Parathyroid adenoma (tissue), 2 donors: Measurements from ENCODE around the gene TEX35.
A peak's percentile ranks its signal among the peaks of the same experiment; 100 is the strongest.

Experiments
- H2AFZ ChIP-seq: fragments of 300-600 bp; sonication (generic); one replicate; pipeline ENCODE4 v1.7.0; 2017; ENCODE audit warnings: antibody characterized with exemption, mild to moderate bottlenecking
- H3K27ac ChIP-seq: fragments of 300-600 bp; sonication (generic); one replicate; pipeline ENCODE4 v1.7.0; 2017
- H3K27me3 ChIP-seq: fragments of 300-600 bp; sonication (generic); one replicate; pipeline ENCODE4 v1.7.0; 2017; ENCODE audit warnings: low read length; ENCODE audit not compliant: control insufficient read depth, insufficient read depth
- H3K36me3 ChIP-seq: fragments of 300-600 bp; sonication (generic); one replicate; pipeline ENCODE4 v1.7.0; 2017; ENCODE audit warnings: low read length; ENCODE audit not compliant: control insufficient read depth, insufficient read depth
- H3K4me1 ChIP-seq: fragments of 300-600 bp; sonication (generic); one replicate; pipeline ENCODE4 v1.7.0; 2017; ENCODE audit warnings: control low read depth
- H3K4me2 ChIP-seq: fragments of 300-600 bp; sonication (generic); one replicate; pipeline ENCODE4 v1.7.0; 2017; ENCODE audit warnings: low read length
- H3K4me3 ChIP-seq: fragments of 300-600 bp; sonication (generic); one replicate; pipeline ENCODE4 v1.7.0; 2017; ENCODE audit warnings: low read depth, low read length
- H3K79me2 ChIP-seq: fragments of 300-600 bp; sonication (generic); one replicate; pipeline ENCODE4 v1.7.0; 2017; ENCODE audit warnings: control low read depth
- H3K9ac ChIP-seq: fragments of 300-600 bp; sonication (generic); one replicate; pipeline ENCODE4 v1.7.0; 2017; ENCODE audit warnings: mild to moderate bottlenecking
- H3K9me3 ChIP-seq: fragments of 300-600 bp; sonication (generic); one replicate; pipeline ENCODE4 v1.7.0; 2017; ENCODE audit warnings: low read length; ENCODE audit not compliant: control insufficient read depth
- TF ChIP-seq, protein P1 (sequence below): fragments of 300-600 bp; sonication (generic); IDR thresholded peaks from one replicate; pipeline ENCODE4 v1.7.0; 2017; ENCODE audit warnings: antibody characterized with exemption, mild to moderate bottlenecking
- donor health status: primary hyperparathyroidism.

The TEX35 gene

DNA sequence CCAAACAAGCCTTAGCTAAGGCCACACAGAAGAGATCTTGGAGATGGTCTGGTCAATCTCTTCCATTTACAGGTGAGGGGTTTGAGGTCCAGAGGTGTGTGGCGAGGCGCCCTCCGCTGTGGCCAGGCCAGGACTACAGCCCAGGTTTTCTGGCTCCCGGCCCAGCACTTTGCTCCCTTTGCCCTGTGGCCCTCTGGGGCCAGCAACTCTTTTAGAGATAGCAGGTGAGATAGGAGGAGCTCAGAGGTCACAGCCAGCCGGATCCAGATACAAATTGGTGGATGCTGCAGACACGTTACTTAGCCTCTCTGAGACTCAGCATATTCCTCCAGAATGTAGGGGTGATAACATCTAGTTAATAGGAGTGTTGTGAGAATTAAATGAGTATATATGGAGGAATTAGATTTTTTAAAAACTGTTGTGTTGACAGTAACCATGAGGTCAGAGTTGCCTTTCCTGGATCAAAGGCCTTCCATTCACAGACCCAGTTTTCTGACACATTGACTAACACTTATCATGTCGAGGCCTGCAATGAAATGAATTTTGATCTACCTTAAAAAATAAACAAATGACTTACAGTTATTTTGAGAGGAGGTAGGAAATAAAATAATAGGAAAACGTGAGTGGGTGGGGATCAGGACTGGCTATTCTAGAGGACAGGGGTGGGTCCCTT is 16.6 kb downstream of the TEX35 start:
- no peak overlapping the region for H3K27ac ChIP-seq
- H3K9ac ChIP-seq, result no peak overlapping the region
- TF ChIP-seq, protein P1, sequence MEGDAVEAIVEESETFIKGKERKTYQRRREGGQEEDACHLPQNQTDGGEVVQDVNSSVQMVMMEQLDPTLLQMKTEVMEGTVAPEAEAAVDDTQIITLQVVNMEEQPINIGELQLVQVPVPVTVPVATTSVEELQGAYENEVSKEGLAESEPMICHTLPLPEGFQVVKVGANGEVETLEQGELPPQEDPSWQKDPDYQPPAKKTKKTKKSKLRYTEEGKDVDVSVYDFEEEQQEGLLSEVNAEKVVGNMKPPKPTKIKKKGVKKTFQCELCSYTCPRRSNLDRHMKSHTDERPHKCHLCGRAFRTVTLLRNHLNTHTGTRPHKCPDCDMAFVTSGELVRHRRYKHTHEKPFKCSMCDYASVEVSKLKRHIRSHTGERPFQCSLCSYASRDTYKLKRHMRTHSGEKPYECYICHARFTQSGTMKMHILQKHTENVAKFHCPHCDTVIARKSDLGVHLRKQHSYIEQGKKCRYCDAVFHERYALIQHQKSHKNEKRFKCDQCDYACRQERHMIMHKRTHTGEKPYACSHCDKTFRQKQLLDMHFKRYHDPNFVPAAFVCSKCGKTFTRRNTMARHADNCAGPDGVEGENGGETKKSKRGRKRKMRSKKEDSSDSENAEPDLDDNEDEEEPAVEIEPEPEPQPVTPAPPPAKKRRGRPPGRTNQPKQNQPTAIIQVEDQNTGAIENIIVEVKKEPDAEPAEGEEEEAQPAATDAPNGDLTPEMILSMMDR, result no peak
- no peaks in the 10 kb centered on the region for H3K36me3 ChIP-seq
- H3K79me2 ChIP-seq, result no peaks in the 10 kb centered on the region
- no peak overlapping the region for H3K4me2 ChIP-seq
- no peak overlapping the region for H3K4me3 ChIP-seq
- no peaks in the 10 kb centered on the region for H3K9me3 ChIP-seq
- no peaks in the 10 kb centered on the region for H3K27me3 ChIP-seq
- no peaks in the 10 kb centered on the region for H3K4me1 ChIP-seq
- no peak overlapping the region for H2AFZ ChIP-seq

DNA sequence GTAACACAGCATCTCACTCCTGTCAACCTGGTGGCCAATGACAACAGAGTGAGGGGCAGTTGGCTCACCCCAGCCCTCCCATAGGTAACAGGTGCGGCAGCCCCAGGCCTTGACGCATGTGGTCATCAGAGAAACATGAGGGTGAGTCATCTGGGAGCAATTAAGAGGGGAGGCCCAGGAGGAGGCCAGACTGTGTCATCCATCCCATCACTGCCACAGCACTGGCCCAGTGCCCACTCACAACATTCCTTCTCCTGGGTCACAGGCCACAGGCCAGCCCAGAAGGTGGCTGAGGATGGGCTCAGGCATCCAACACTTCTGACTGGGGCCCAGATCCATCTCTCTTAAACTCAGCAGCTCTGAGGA is 17.1 kb downstream of the TEX35 start:
- no peak overlapping the region for H3K9ac ChIP-seq
- TF ChIP-seq, protein P1, result no peak
- H3K27ac ChIP-seq, result no peak overlapping the region
- no peaks in the 10 kb centered on the region for H3K9me3 ChIP-seq
- no peak overlapping the region for H3K4me3 ChIP-seq
- H3K79me2 ChIP-seq, result no peaks in the 10 kb centered on the region
- H2AFZ ChIP-seq, result no peak overlapping the region
- H3K36me3 ChIP-seq, result no peaks in the 10 kb centered on the region
- H3K4me1 ChIP-seq, result no peaks in the 10 kb centered on the region
- H3K4me2 ChIP-seq, result no peak overlapping the region
- no peaks in the 10 kb centered on the region for H3K27me3 ChIP-seq

DNA sequence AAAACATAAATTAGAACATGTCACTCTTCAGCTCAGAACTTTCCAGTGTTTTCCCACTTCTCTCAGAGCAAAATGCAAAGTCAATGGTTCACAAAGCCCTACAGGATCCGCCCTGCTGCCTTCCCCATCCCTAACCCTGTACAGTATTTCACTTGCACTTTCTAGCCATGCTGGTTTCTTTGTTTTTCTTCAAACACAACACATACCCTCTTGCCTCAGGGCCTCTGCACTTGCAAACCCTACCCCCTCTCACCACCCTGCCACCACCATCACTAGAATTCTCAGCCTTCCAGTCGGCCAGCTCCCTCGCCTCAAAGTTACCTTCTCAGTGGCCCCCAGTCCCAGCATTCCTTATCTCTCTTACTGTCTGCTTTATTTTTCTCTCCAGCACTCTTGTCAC is 17.6 kb downstream of the TEX35 start:
- TF ChIP-seq, protein P1, result no peak
- Histone ChIP-seq H3K9me3 (no peaks in the 10 kb centered on the region), H3K4me2 (no peak overlapping the region), H2AFZ (no peak overlapping the region), H3K79me2 (no peaks in the 10 kb centered on the region), H3K36me3 (no peaks in the 10 kb centered on the region), H3K4me1 (no peaks in the 10 kb centered on the region), H3K9ac (no peak overlapping the region), H3K4me3 (no peak overlapping the region), H3K27me3 (no peaks in the 10 kb centered on the region), H3K27ac (no peak overlapping the region)

DNA sequence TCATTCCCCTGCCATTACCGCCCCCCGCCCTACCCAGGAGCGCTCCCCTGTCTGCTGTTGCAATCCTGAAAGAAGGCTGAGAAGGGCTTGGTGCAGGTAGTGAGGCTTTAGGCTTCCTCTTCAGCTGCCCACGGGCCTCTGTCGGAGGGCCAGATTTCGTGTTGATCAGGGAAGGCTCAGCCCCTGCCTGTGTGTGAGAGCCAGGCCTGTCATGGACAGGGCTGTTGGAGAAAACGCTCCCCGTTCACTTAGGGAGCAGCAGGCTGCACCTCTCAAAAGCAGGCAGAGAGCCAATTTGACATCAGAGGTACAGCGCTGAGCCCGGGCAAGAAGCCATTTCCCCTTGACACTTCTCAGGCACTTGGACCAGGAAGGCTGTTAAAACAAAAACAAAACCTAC is 19.0 kb downstream of the TEX35 start:
- no peaks in the 10 kb centered on the region for H3K27me3 ChIP-seq
- H2AFZ ChIP-seq, result peak overlapping the region; percentile 47
- H3K79me2 ChIP-seq, result no peaks in the 10 kb centered on the region
- H3K27ac ChIP-seq, result no peak overlapping the region
- H3K9me3 ChIP-seq, result no peaks in the 10 kb centered on the region
- no peaks in the 10 kb centered on the region for H3K4me1 ChIP-seq
- TF ChIP-seq, protein P1, result no peak
- H3K4me2 ChIP-seq, result no peak overlapping the region
- no peak overlapping the region for H3K9ac ChIP-seq
- no peaks in the 10 kb centered on the region for H3K36me3 ChIP-seq
- H3K4me3 ChIP-seq, result no peak overlapping the region

DNA sequence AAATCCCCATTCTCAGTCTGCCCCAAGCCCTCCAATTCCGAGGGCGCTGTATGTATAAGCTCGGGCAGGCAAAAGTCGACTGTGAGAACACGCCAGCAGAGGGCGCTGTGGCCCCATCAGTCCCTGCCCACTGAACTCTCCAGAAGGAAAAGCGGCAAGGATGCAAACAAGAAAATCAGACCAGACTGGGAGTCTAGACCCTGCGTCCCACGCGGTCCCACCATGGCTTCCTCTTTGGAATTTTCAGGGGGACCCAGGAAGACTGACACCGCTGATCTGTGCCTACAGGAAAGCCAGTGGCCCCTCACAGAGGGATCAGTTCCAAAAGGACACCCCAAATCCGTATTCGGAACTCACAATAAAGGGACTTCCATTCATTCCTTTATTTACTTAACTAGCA is 19.5 kb downstream of the TEX35 start:
- peak overlapping the region; percentile 47 for H2AFZ ChIP-seq
- no peaks in the 10 kb centered on the region for H3K36me3 ChIP-seq
- TF ChIP-seq, protein P1, result peak; percentile 74
- H3K79me2 ChIP-seq, result no peaks in the 10 kb centered on the region
- H3K27ac ChIP-seq, result no peak overlapping the region
- H3K4me1 ChIP-seq, result no peaks in the 10 kb centered on the region
- H3K4me3 ChIP-seq, result no peak overlapping the region
- H3K27me3 ChIP-seq, result no peaks in the 10 kb centered on the region
- no peaks in the 10 kb centered on the region for H3K9me3 ChIP-seq
- H3K9ac ChIP-seq, result no peak overlapping the region
- no peak overlapping the region for H3K4me2 ChIP-seq
